Measurements from ENCODE around the gene RAD51B. TPM values are rescaled to one million over a fixed set of nuclear protein-coding genes. Genes with fewer than 3 reads are reported as not detected.
A peak's percentile ranks its signal among the peaks of the same experiment; 100 is the strongest.

The RAD51B gene
- total RNA-seq, 1 experiment from 2014 or later = 10.8 TPM

DNA sequence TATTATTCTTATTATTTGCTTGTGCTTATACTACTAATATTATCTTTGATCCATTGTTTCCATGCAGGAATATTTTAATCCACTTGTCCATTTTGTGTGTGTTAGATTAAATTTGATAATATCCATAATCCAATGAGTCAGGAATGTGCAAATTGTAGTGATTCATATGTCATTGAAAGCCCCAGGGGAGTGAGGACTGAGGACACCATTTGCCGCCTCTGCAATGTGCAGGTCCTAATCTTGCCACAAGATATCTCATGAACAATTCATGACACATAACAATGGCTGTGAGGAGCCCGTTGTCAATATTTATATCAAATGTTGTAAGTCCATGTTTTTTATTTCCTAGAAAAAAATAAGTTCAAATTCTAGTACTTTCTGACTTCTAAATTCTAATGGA is 722.8 kb downstream of the RAD51B start:
- no peak overlapping the region for H3K4me2 ChIP-seq (ENCODE audit: low read length)
- no peaks in the 10 kb centered on the region for H3K27me3 ChIP-seq (ENCODE audit: low read length)
- BruUV-seq (replicated peaks) = no TSS peak
- no peak overlapping the region for H3K4me3 ChIP-seq (ENCODE audit: low read length)
- no peaks in the 10 kb centered on the region for H3K9me2 ChIP-seq (replicated peaks; ENCODE audit: low read length)
- H3K79me2 ChIP-seq (ENCODE audit: low read length) = no peaks in the 10 kb centered on the region
- H3K9ac ChIP-seq (ENCODE audit: low read length) = no peak overlapping the region
- no peaks in the 10 kb centered on the region for H3F3A ChIP-seq (ENCODE audit: low read length, unreplicated experiment)
- no peaks in the 10 kb centered on the region for H3K36me3 ChIP-seq (ENCODE audit: low read depth, low read length)
- H3K4me1 ChIP-seq (ENCODE audit: insufficient read depth, low read length) = peaks cover 22% of the 10 kb centered on the region
- ChIA-PET POLR2A (ENCODE audit: unreplicated experiment) (no interaction called here), CTCF (no interaction called here)
- no peaks in the 10 kb centered on the region for H3K9me3 ChIP-seq (ENCODE audit: low read length)
- TF ChIP-seq EZH2 (IDR thresholded peaks at IDR 0.05; ENCODE audit: low read length, unreplicated experiment) = no peak
- no peak for TF ChIP-seq EZH2phosphoT487 (IDR thresholded peaks at IDR 0.05; ENCODE audit: borderline replicate concordance, low read length)
- TF ChIP-seq, protein P1, sequence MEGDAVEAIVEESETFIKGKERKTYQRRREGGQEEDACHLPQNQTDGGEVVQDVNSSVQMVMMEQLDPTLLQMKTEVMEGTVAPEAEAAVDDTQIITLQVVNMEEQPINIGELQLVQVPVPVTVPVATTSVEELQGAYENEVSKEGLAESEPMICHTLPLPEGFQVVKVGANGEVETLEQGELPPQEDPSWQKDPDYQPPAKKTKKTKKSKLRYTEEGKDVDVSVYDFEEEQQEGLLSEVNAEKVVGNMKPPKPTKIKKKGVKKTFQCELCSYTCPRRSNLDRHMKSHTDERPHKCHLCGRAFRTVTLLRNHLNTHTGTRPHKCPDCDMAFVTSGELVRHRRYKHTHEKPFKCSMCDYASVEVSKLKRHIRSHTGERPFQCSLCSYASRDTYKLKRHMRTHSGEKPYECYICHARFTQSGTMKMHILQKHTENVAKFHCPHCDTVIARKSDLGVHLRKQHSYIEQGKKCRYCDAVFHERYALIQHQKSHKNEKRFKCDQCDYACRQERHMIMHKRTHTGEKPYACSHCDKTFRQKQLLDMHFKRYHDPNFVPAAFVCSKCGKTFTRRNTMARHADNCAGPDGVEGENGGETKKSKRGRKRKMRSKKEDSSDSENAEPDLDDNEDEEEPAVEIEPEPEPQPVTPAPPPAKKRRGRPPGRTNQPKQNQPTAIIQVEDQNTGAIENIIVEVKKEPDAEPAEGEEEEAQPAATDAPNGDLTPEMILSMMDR (conservative IDR thresholded peaks at IDR 0.05; ENCODE audit: low read depth, low read length) = no peak
- no peak for ATAC-seq
- H3K27ac ChIP-seq (ENCODE audit: low read length) = no peak overlapping the region
- DNase-seq = peak; percentile 39
- intact Hi-C loops (cut with micrococcal nuclease) = no loop called here
- H2AFZ ChIP-seq (ENCODE audit: low read length) = no peak overlapping the region
- no peaks in the 10 kb centered on the region for H4K20me1 ChIP-seq (ENCODE audit: low read length)

DNA sequence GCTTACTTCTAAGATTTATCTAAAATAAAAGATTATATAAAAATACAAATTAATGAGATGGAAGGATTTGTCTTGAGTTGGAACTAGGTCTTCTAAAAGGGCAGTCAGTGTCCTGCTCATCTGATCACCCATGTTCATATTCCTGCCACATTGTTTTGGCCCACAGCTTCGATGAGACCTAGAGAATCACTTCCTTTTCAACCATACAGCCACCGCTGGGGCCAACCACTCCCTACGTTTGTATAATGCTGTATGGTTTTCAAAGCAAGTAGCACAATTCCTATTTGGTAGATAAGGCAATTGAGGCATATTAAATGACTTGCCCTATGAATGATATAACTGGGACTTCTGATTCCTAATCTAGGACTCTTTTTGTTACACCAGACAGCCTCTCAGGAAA is 723.9 kb downstream of the RAD51B start:
- ATAC-seq = no peak
- H3K4me3 ChIP-seq (ENCODE audit: low read length) = no peak overlapping the region
- BruUV-seq (replicated peaks) = no TSS peak
- H4K20me1 ChIP-seq (ENCODE audit: low read length) = no peaks in the 10 kb centered on the region
- no peak for DNase-seq
- no peaks in the 10 kb centered on the region for H3K36me3 ChIP-seq (ENCODE audit: low read depth, low read length)
- no peak overlapping the region for H2AFZ ChIP-seq (ENCODE audit: low read length)
- H3K79me2 ChIP-seq (ENCODE audit: low read length) = no peaks in the 10 kb centered on the region
- no peaks in the 10 kb centered on the region for H3K27me3 ChIP-seq (ENCODE audit: low read length)
- H3K9me2 ChIP-seq (replicated peaks; ENCODE audit: low read length) = no peaks in the 10 kb centered on the region
- ChIA-PET POLR2A (ENCODE audit: unreplicated experiment) (no interaction called here), CTCF (no interaction called here)
- no peak overlapping the region for H3K27ac ChIP-seq (ENCODE audit: low read length)
- peaks cover 5% of the 10 kb centered on the region for H3F3A ChIP-seq (ENCODE audit: low read length, unreplicated experiment)
- TF ChIP-seq EZH2phosphoT487 (IDR thresholded peaks at IDR 0.05; ENCODE audit: borderline replicate concordance, low read length) (no peak), EZH2 (IDR thresholded peaks at IDR 0.05; ENCODE audit: low read length, unreplicated experiment) (no peak)
- TF ChIP-seq, protein P1 (conservative IDR thresholded peaks at IDR 0.05; ENCODE audit: low read depth, low read length) = no peak
- intact Hi-C loops (cut with micrococcal nuclease) = no loop called here
- peaks cover 34% of the 10 kb centered on the region for H3K4me1 ChIP-seq (ENCODE audit: insufficient read depth, low read length)
- H3K9me3 ChIP-seq (ENCODE audit: low read length) = no peaks in the 10 kb centered on the region
- no peak overlapping the region for H3K4me2 ChIP-seq (ENCODE audit: low read length)
- no peak overlapping the region for H3K9ac ChIP-seq (ENCODE audit: low read length)

DNA sequence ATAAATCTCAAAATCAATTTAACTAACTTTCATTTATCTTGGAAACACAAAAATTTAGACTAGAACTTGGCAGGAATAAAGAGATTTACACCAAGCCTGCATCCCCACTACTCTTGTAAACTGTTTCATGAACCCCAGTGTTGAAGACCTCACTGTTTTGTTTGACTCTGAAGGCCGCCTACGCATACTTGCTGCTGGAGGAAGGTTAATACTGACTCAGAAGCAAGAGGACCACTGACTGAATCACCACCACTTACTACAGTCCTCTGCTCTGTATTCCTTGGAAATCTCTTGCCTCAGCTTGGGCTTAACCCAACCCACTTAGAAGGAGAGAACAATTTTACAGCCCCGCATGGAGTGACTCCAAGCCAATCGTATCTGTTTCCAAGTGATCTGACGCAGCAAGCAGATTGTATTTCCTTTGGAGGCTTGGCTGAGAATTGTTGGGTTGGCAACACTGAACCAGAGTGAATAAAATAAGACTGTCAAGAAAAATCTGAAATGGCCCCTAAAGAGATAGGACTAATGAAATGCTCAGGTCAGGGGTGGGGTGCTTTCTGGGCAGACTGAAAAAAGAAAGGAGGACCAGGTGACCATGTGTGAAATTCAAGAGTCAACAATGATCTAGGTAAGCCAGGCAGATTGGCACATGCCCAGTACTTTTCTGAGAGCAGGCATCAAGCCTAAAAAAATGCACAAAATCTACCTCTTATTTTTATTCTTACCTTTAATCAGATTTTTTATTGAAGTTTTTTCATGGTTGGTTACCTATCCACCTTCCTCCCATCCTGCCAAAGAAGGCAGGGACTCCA is 724.7 kb downstream of the RAD51B start:
- Histone ChIP-seq H3F3A (ENCODE audit: low read length, unreplicated experiment) (peaks cover 5% of the 10 kb centered on the region), H3K9me3 (ENCODE audit: low read length) (no peaks in the 10 kb centered on the region), H3K4me3 (ENCODE audit: low read length) (no peak overlapping the region), H3K79me2 (ENCODE audit: low read length) (no peaks in the 10 kb centered on the region), H4K20me1 (ENCODE audit: low read length) (no peaks in the 10 kb centered on the region), H2AFZ (ENCODE audit: low read length) (no peak overlapping the region), H3K9ac (ENCODE audit: low read length) (no peak overlapping the region), H3K4me2 (ENCODE audit: low read length) (no peak overlapping the region), H3K27ac (ENCODE audit: low read length) (no peak overlapping the region), H3K4me1 (ENCODE audit: insufficient read depth, low read length) (peaks cover 41% of the 10 kb centered on the region), H3K36me3 (ENCODE audit: low read depth, low read length) (no peaks in the 10 kb centered on the region), H3K27me3 (ENCODE audit: low read length) (no peaks in the 10 kb centered on the region), H3K9me2 (replicated peaks; ENCODE audit: low read length) (no peaks in the 10 kb centered on the region)
- BruUV-seq (replicated peaks) = no TSS peak
- ChIA-PET CTCF (no interaction called here), POLR2A (ENCODE audit: unreplicated experiment) (no interaction called here)
- ATAC-seq (no peak), DNase-seq (peak; percentile 23)
- TF ChIP-seq, protein P1 (conservative IDR thresholded peaks at IDR 0.05; ENCODE audit: low read depth, low read length) = no peak
- TF ChIP-seq EZH2phosphoT487 (IDR thresholded peaks at IDR 0.05; ENCODE audit: borderline replicate concordance, low read length) (no peak), EZH2 (IDR thresholded peaks at IDR 0.05; ENCODE audit: low read length, unreplicated experiment) (no peak)
- intact Hi-C loops (cut with micrococcal nuclease) = no loop called here

Measured in PC-3 (cell line).